PC-9 (cell line): ENCODE measurements around the gene CFAP65. TPM values are rescaled to one million over a fixed set of nuclear protein-coding genes. Genes with fewer than 3 reads are reported as not detected.

Experiments
- BruUV-seq: library from RNA; stranded (reverse); fragments of 400-500 nt; replicated peaks from 2 replicates; lab custom pipeline; 2021; lab: Mats Ljungman, UMichigan
- CTCF ChIA-PET: fragments of 300-600 bp; sonication (Branson Sonifier 250); formaldehyde crosslinking; loops from one replicate; lab custom pipeline; 2022; ENCODE audit warnings: antibody characterized with exemption; lab: Charles Lee
- POLR2A ChIA-PET: fragments of 300-600 bp; sonication (Branson Sonifier 250); formaldehyde crosslinking; loops from one replicate; lab custom pipeline; 2022; ENCODE audit warnings: antibody characterized with exemption; ENCODE audit not compliant: unreplicated experiment; lab: Charles Lee
- DNase-seq, 2 experiments: peaks; one replicate each; pipeline versions ENCODE4 v3.0.0 to v3.0.0-alpha.2; 2015 to 2022; ENCODE audit warnings: mixed read lengths in 1 of 2
- H2AFZ ChIP-seq: fragments of 200-600 bp; sonication (generic); 2 replicates; pipeline ENCODE4 v1.8.1; 2017; ENCODE audit warnings: antibody characterized with exemption
- H3F3A ChIP-seq: fragments of 200-600 bp; sonication (generic); 2 replicates; pipeline ENCODE4 v1.8.1; 2017; ENCODE audit warnings: antibody characterized with exemption, mild to moderate bottlenecking, low read depth; ENCODE audit not compliant: insufficient read depth
- H3K27ac ChIP-seq: fragments of 200-600 bp; sonication (generic); 2 replicates; pipeline ENCODE4 v1.6.1; 2016; ENCODE audit warnings: mixed run types
- H3K27me3 ChIP-seq: fragments of 200-600 bp; sonication (generic); 2 replicates; pipeline ENCODE4 v1.6.1; 2016; ENCODE audit warnings: low read depth, mixed run types; ENCODE audit not compliant: insufficient read depth
- H3K36me3 ChIP-seq: fragments of 200-600 bp; sonication (generic); 2 replicates; pipeline ENCODE4 v1.6.1; 2016; ENCODE audit warnings: low read depth, mixed run types
- H3K4me1 ChIP-seq: fragments of 200-600 bp; sonication (generic); replicated peaks from 2 replicates; pipeline ENCODE4 v1.6.1; 2016; ENCODE audit warnings: mixed run types; ENCODE audit not compliant: insufficient read depth
- H3K4me2 ChIP-seq: fragments of 200-600 bp; sonication (generic); 2 replicates; pipeline ENCODE4 v1.6.1; 2017; ENCODE audit warnings: mixed run types
- H3K4me3 ChIP-seq: fragments of 200-600 bp; sonication (generic); 2 replicates; pipeline ENCODE4 v1.6.1; 2016; ENCODE audit warnings: mixed run types
- H3K79me2 ChIP-seq: fragments of 200-600 bp; sonication (generic); 2 replicates; pipeline ENCODE4 v1.6.1; 2017; ENCODE audit warnings: low read depth, mixed run types
- H3K9me2 ChIP-seq: fragments of 200-600 bp; sonication (generic); 2 replicates; pipeline ENCODE4 v1.8.1; 2017; ENCODE audit warnings: mild to moderate bottlenecking; ENCODE audit not compliant: insufficient read depth
- H3K9me3 ChIP-seq: fragments of 200-600 bp; sonication (generic); 2 replicates; pipeline ENCODE4 v1.8.1; 2016; ENCODE audit warnings: low read depth; ENCODE audit not compliant: insufficient read depth
- H4K20me1 ChIP-seq: fragments of 200-600 bp; sonication (generic); 2 replicates; pipeline ENCODE4 v1.8.1; 2017; ENCODE audit not compliant: insufficient read depth
- EZH2 ChIP-seq: fragments of 200-600 bp; sonication (generic); IDR thresholded peaks from 2 replicates; pipeline ENCODE4 v1.8.0; 2017; ENCODE audit warnings: antibody characterized with exemption, low read depth
- intact Hi-C: fragments of 100-400 bp; cut with micrococcal nuclease; formaldehyde crosslinking; loops from one replicate; pipeline ENCODE4 v1.10.0; 2022; ENCODE audit not compliant: unreplicated experiment
- total RNA-seq: library from RNA; stranded (reverse); gene quantifications from 2 replicates; pipeline ENCODE4 v1.2.3, GENCODE V29; 2021
- TF ChIP-seq, protein P1 (sequence below): fragments of 200-600 bp; sonication (generic); conservative IDR thresholded peaks from 2 replicates; pipeline ENCODE4 v1.6.1; 2017; ENCODE audit warnings: mixed run types, antibody characterized with exemption, mild to moderate bottlenecking, moderate library complexity

CFAP65 gene
- total RNA-seq, 1 experiment from 2014 or later = not detected

DNA sequence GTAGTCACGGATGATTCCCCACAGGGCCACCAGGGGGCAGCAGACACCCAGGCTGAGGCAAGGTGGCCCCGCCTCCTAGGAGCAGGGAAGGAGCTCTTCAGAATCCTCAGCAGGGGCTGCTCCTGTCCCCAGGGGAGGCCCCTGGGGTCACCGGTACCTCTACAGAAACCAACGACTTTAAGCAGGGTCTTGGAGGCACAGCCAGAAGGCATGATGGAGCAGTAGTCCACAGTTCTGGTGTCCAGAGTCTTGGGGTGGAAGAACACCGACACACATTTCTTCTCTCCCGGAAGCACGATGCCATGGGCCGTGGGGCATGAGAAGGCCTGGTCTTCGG is 11.5 kb downstream of the CFAP65 start:
- no peaks in the 10 kb centered on the region for H3F3A ChIP-seq
- no peaks in the 10 kb centered on the region for H4K20me1 ChIP-seq
- H3K79me2 ChIP-seq = no peaks in the 10 kb centered on the region
- peaks cover 68% of the 10 kb centered on the region; the same call in 1 of the 2 replicates for H3K27me3 ChIP-seq
- TF ChIP-seq, protein P1, sequence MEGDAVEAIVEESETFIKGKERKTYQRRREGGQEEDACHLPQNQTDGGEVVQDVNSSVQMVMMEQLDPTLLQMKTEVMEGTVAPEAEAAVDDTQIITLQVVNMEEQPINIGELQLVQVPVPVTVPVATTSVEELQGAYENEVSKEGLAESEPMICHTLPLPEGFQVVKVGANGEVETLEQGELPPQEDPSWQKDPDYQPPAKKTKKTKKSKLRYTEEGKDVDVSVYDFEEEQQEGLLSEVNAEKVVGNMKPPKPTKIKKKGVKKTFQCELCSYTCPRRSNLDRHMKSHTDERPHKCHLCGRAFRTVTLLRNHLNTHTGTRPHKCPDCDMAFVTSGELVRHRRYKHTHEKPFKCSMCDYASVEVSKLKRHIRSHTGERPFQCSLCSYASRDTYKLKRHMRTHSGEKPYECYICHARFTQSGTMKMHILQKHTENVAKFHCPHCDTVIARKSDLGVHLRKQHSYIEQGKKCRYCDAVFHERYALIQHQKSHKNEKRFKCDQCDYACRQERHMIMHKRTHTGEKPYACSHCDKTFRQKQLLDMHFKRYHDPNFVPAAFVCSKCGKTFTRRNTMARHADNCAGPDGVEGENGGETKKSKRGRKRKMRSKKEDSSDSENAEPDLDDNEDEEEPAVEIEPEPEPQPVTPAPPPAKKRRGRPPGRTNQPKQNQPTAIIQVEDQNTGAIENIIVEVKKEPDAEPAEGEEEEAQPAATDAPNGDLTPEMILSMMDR = peak; percentile 93
- no peak for TF ChIP-seq EZH2
- H3K4me2 ChIP-seq = no peak overlapping the region
- CTCF ChIA-PET = interaction anchor here (0.5 to 1.6 kb wide), 13 partner anchors 28 to 764 kb away, joined by 3 to 22 read pairs (median 4); no protein-coding TSS in a partner anchor
- no peaks in the 10 kb centered on the region for H3K4me1 ChIP-seq
- BruUV-seq = no TSS peak
- intact Hi-C loops = loop anchor here (1.0 kb wide), 2 partner anchors 90 to 126 kb away; no protein-coding TSS in a partner anchor
- H3K9me2 ChIP-seq = no peaks in the 10 kb centered on the region
- POLR2A ChIA-PET = interaction anchor here (0.7 to 0.8 kb wide), 2 partner anchors 125 to 127 kb away, joined by 3 to 4 read pairs; no protein-coding TSS in a partner anchor
- no peaks in the 10 kb centered on the region for H3K36me3 ChIP-seq
- no peak overlapping the region for H3K4me3 ChIP-seq
- no peaks in the 10 kb centered on the region for H3K9me3 ChIP-seq
- H3K27ac ChIP-seq = no peak overlapping the region
- DNase-seq = peak; percentile 58 to 80
- H2AFZ ChIP-seq = no peak overlapping the region

GRCh38 chr2:219028996-219029828 is 12.1 kb downstream of the CFAP65 start:
- H3K27me3 ChIP-seq = peaks cover 64% of the 10 kb centered on the region; the same call in 1 of the 2 replicates
- no peaks in the 10 kb centered on the region for H3K9me3 ChIP-seq
- H4K20me1 ChIP-seq = no peaks in the 10 kb centered on the region
- H3K4me1 ChIP-seq = no peaks in the 10 kb centered on the region
- no peak for TF ChIP-seq EZH2
- TF ChIP-seq, protein P1 = no peak
- ChIA-PET CTCF (interaction anchor here (0.6 to 1.6 kb wide), 10 partner anchors 28 to 340 kb away, joined by 3 to 22 read pairs (median 4); no protein-coding TSS in a partner anchor), POLR2A (interaction anchor here (0.7 to 0.8 kb wide), 2 partner anchors 126 to 128 kb away, joined by 3 to 4 read pairs; no protein-coding TSS in a partner anchor)
- H3K79me2 ChIP-seq = no peaks in the 10 kb centered on the region
- no TSS peak for BruUV-seq
- no peak for DNase-seq
- H3K4me3 ChIP-seq = no peak overlapping the region
- no peaks in the 10 kb centered on the region for H3K36me3 ChIP-seq
- H3F3A ChIP-seq = no peaks in the 10 kb centered on the region
- H3K9me2 ChIP-seq = no peaks in the 10 kb centered on the region
- H3K4me2 ChIP-seq = no peak overlapping the region
- no peak overlapping the region for H2AFZ ChIP-seq
- intact Hi-C loops = loop anchor here (1.0 kb wide), 2 partner anchors 90 to 126 kb away; no protein-coding TSS in a partner anchor
- H3K27ac ChIP-seq = no peak overlapping the region

GRCh38 chr2:219028141-219028540 is 13.2 kb downstream of the CFAP65 start:
- no peaks in the 10 kb centered on the region for H3K36me3 ChIP-seq
- ChIA-PET POLR2A (interaction anchor here (0.5 kb wide), 1 partner anchor 802 kb away, joined by 4 read pairs; no protein-coding TSS in a partner anchor), CTCF (no interaction called here)
- no peak overlapping the region for H3K27ac ChIP-seq
- no peaks in the 10 kb centered on the region for H3K9me3 ChIP-seq
- no peak overlapping the region for H3K4me3 ChIP-seq
- H3K79me2 ChIP-seq = no peaks in the 10 kb centered on the region
- no peaks in the 10 kb centered on the region for H3K4me1 ChIP-seq
- H2AFZ ChIP-seq = no peak overlapping the region
- no peaks in the 10 kb centered on the region for H4K20me1 ChIP-seq
- no peak overlapping the region for H3K4me2 ChIP-seq
- intact Hi-C loops = no loop called here
- H3K27me3 ChIP-seq = peaks cover 58% of the 10 kb centered on the region
- no peaks in the 10 kb centered on the region for H3F3A ChIP-seq
- no TSS peak for BruUV-seq
- H3K9me2 ChIP-seq = no peaks in the 10 kb centered on the region
- TF ChIP-seq, protein P1 = no peak
- TF ChIP-seq EZH2 = no peak
- DNase-seq = no peak
